RWPE2 (cell line): Measurements from ENCODE around the gene MAP4K2.
"Not testable (repeated sequence)": the region's sequence is repeated elsewhere in the genome, so short reads cannot be mapped to it uniquely, and the experiment has no call there.

ENCODE experiments used
- ATAC-seq: fragments of 200-7000 bp; cut with Tn5 transposase; 3 replicates; pipeline ENCODE4 v1.9.1; 2021; ENCODE audit warnings: low read depth
- DNase-seq: peaks from one replicate; pipeline ENCODE4 v3.0.0-alpha.2; 2020; ENCODE audit warnings: low spot score
- H3K27ac ChIP-seq: fragments of 450-650 bp; 2 replicates; pipeline ENCODE4 v1.5.1; 2017; ENCODE audit warnings: mild to moderate bottlenecking; ENCODE audit not compliant: poor library complexity, severe bottlenecking
- H3K27me3 ChIP-seq: fragments of 250-450 bp; sonication (Bioruptor Pico); 2 replicates; pipeline ENCODE4 v1.5.1; 2021; ENCODE audit warnings: mild to moderate bottlenecking, moderate library complexity; ENCODE audit not compliant: insufficient read depth, poor library complexity, severe bottlenecking
- H3K36me3 ChIP-seq: fragments of 250-450 bp; sonication (Bioruptor Pico); 2 replicates; pipeline ENCODE4 v1.5.1; 2020; ENCODE audit warnings: low read depth, mild to moderate bottlenecking, moderate library complexity
- H3K4me1 ChIP-seq: fragments of 250-450 bp; sonication (Bioruptor Pico); 2 replicates; pipeline ENCODE4 v1.5.1; 2021; ENCODE audit warnings: mild to moderate bottlenecking, moderate library complexity; ENCODE audit not compliant: insufficient read depth, poor library complexity, severe bottlenecking
- H3K4me3 ChIP-seq: fragments of 250-450 bp; sonication (Bioruptor Pico); 2 replicates; pipeline ENCODE4 v1.5.1; 2021; ENCODE audit warnings: mild to moderate bottlenecking, moderate library complexity; ENCODE audit not compliant: severe bottlenecking
- H3K9me3 ChIP-seq: fragments of 250-450 bp; sonication (Bioruptor Pico); 2 replicates; pipeline ENCODE4 v1.5.1; 2021; ENCODE audit warnings: mild to moderate bottlenecking, moderate library complexity; ENCODE audit not compliant: severe bottlenecking
- CTCF ChIP-seq: fragments of 450-650 bp; IDR thresholded peaks from one replicate; pipeline ENCODE4 v1.5.1; 2017; ENCODE audit warnings: mild to moderate bottlenecking, moderate library complexity; ENCODE audit not compliant: poor library complexity, severe bottlenecking

The MAP4K2 gene

GRCh38 chr11:64848826-64849597 lies 46.0 kb upstream of the MAP4K2 start:
- DNase-seq, result no peak
- peaks cover 2% of the 10 kb centered on the region for H3K4me1 ChIP-seq
- TF ChIP-seq CTCF, result peak; percentile 9
- no peaks in the 10 kb centered on the region for H3K27me3 ChIP-seq
- H3K27ac ChIP-seq, result peak overlapping the region; percentile 99
- peaks cover 14% of the 10 kb centered on the region for H3K36me3 ChIP-seq
- H3K4me3 ChIP-seq, result no peak overlapping the region
- no peak for ATAC-seq
- no peaks in the 10 kb centered on the region for H3K9me3 ChIP-seq

- H3K36me3 ChIP-seq, result peaks cover 7% of the 10 kb centered on the region
- ATAC-seq (no peak), DNase-seq (no peak)
- peak overlapping the region; percentile 99 for H3K27ac ChIP-seq
- H3K27me3 ChIP-seq, result no peaks in the 10 kb centered on the region
- no peaks in the 10 kb centered on the region for H3K9me3 ChIP-seq
- no peak for TF ChIP-seq CTCF
- no peak overlapping the region for H3K4me3 ChIP-seq
- peaks cover 2% of the 10 kb centered on the region for H3K4me1 ChIP-seq
Measured at GRCh38 chr11:64848214-64848825, 45.3 kb upstream of the MAP4K2 start.

- Histone ChIP-seq H3K9me3 (no peaks in the 10 kb centered on the region), H3K27me3 (no peaks in the 10 kb centered on the region), H3K4me3 (no peak overlapping the region), H3K27ac (peak overlapping the region; percentile 99), H3K36me3 (no peaks in the 10 kb centered on the region), H3K4me1 (peaks cover 9% of the 10 kb centered on the region)
- peak; percentile 64 for ATAC-seq
- peak; percentile 98 for TF ChIP-seq CTCF
- DNase-seq, result peak; percentile 92
Measured at GRCh38 chr11:64846998-64847666, 44.1 kb upstream of the MAP4K2 start.

- H3K4me3 ChIP-seq, DNase-seq, H3K27me3 ChIP-seq, ATAC-seq, H3K9me3 ChIP-seq, H3K36me3 ChIP-seq: not testable (repeated sequence)
- peaks cover 14% of the 10 kb centered on the region for H3K4me1 ChIP-seq
- peak overlapping the region; percentile 99 for H3K27ac ChIP-seq
Measured at GRCh38 chr11:64845776-64846129, 42.7 kb upstream of the MAP4K2 start.

- peak overlapping the region; percentile 99 for H3K27ac ChIP-seq
- peak overlapping the region; percentile 47 for H3K4me3 ChIP-seq
- peaks cover 13% of the 10 kb centered on the region for H3K4me1 ChIP-seq
- no peak for TF ChIP-seq CTCF
- no peaks in the 10 kb centered on the region for H3K27me3 ChIP-seq
- ATAC-seq, result no peak
- H3K36me3 ChIP-seq, result peaks cover 14% of the 10 kb centered on the region
- DNase-seq, result no peak
- no peaks in the 10 kb centered on the region for H3K9me3 ChIP-seq
Measured at GRCh38 chr11:64845129-64845775, 42.2 kb upstream of the MAP4K2 start.
